H9 (cell line): ENCODE data around the gene PLEKHA4. TPM values are rescaled to one million over a fixed set of nuclear protein-coding genes. Genes with fewer than 3 reads are reported as not detected.

ENCODE experiments used
- DNase-seq: peaks from one replicate; pipeline ENCODE4 v3.0.0-alpha.2; 2017
- H2AFZ ChIP-seq: one replicate; pipeline ENCODE4 v1.6.1; 2013; ENCODE audit warnings: mild to moderate bottlenecking, low read length, control low read depth, moderate library complexity
- H2AK5ac ChIP-seq: 2 replicates; pipeline ENCODE4 v1.6.1; 2013; ENCODE audit warnings: low read length, control low read depth, mixed read lengths; ENCODE audit not compliant: insufficient read length
- H2BK120ac ChIP-seq: one replicate; pipeline ENCODE4 v1.6.1; 2013; ENCODE audit warnings: low read depth, mild to moderate bottlenecking, low read length, control low read depth, inconsistent platforms; ENCODE audit not compliant: poor library complexity, severe bottlenecking
- H2BK12ac ChIP-seq: 2 replicates; pipeline ENCODE4 v1.6.1; 2013; ENCODE audit warnings: low read length, control low read depth, mixed read lengths, low read depth; ENCODE audit not compliant: insufficient read length
- H2BK15ac ChIP-seq: 2 replicates; pipeline ENCODE4 v1.6.1; 2013; ENCODE audit warnings: low read depth, low read length, control low read depth
- H2BK20ac ChIP-seq: one replicate; pipeline ENCODE4 v1.6.1; 2013; ENCODE audit warnings: low read depth, mild to moderate bottlenecking, low read length, control low read depth, inconsistent platforms; ENCODE audit not compliant: poor library complexity, severe bottlenecking
- H2BK5ac ChIP-seq: 2 replicates; pipeline ENCODE4 v1.6.1; 2013; ENCODE audit warnings: low read length, control low read depth, mixed read lengths; ENCODE audit not compliant: insufficient read length
- H3K14ac ChIP-seq: 2 replicates; pipeline ENCODE4 v1.6.1; 2013; ENCODE audit warnings: low read length, control low read depth; ENCODE audit not compliant: insufficient read depth
- H3K18ac ChIP-seq: 2 replicates; pipeline ENCODE4 v1.6.1; 2013; ENCODE audit warnings: low read depth, mild to moderate bottlenecking, mixed read lengths, low read length, control low read depth; ENCODE audit not compliant: insufficient read length
- H3K23ac ChIP-seq: 2 replicates; pipeline ENCODE4 v1.6.1; 2013; ENCODE audit warnings: low read length, control low read depth, mixed read lengths, low read depth; ENCODE audit not compliant: insufficient read length
- H3K23me2 ChIP-seq: 2 replicates; pipeline ENCODE4 v1.6.1; 2013; ENCODE audit warnings: low read depth, mild to moderate bottlenecking, mixed read lengths, low read length, control low read depth; ENCODE audit not compliant: insufficient read length, poor library complexity, severe bottlenecking
- H3K27ac ChIP-seq: 2 replicates; pipeline ENCODE4 v1.5.1; 2013; ENCODE audit warnings: low read length, control low read depth, mixed read lengths, low read depth; ENCODE audit not compliant: insufficient read length
- H3K27me3 ChIP-seq: 2 replicates; pipeline ENCODE4 v1.6.1; 2013; ENCODE audit warnings: low read length, control low read depth, inconsistent platforms; ENCODE audit not compliant: insufficient read depth
- H3K4ac ChIP-seq: 2 replicates; pipeline ENCODE4 v1.6.1; 2013; ENCODE audit warnings: low read depth, mild to moderate bottlenecking, control low read depth, inconsistent platforms, low read length, moderate library complexity
- H3K4me1 ChIP-seq: 2 replicates; pipeline ENCODE4 v1.6.1; 2013; ENCODE audit warnings: low read length, control low read depth, inconsistent platforms; ENCODE audit not compliant: insufficient read depth
- H3K4me2 ChIP-seq: 2 replicates; pipeline ENCODE4 v1.6.1; 2013; ENCODE audit warnings: low read length, control low read depth, mixed read lengths; ENCODE audit not compliant: insufficient read length, insufficient read depth
- H3K56ac ChIP-seq: 2 replicates; pipeline ENCODE4 v1.6.1; 2013; ENCODE audit warnings: low read depth, mild to moderate bottlenecking, mixed read lengths, low read length, control low read depth; ENCODE audit not compliant: insufficient read length
- H3K79me1 ChIP-seq: 2 replicates; pipeline ENCODE4 v1.6.1; 2013; ENCODE audit warnings: low read depth, mild to moderate bottlenecking, moderate library complexity, low read length, control low read depth, inconsistent platforms; ENCODE audit not compliant: insufficient read depth, poor library complexity, severe bottlenecking
- H3K79me2 ChIP-seq: 2 replicates; pipeline ENCODE4 v1.6.1; 2013; ENCODE audit warnings: low read length, control low read depth, inconsistent platforms; ENCODE audit not compliant: insufficient read depth
- H3K9ac ChIP-seq: 2 replicates; pipeline ENCODE4 v1.6.1; 2013; ENCODE audit warnings: low read length, control low read depth, mixed read lengths; ENCODE audit not compliant: insufficient read length; ENCODE audit errors: extremely low read depth
- H3K9me3 ChIP-seq: one replicate; pipeline ENCODE4 v1.6.1; 2013; ENCODE audit warnings: low read depth, low read length, inconsistent platforms; ENCODE audit not compliant: control insufficient read depth
- H3T11ph ChIP-seq: one replicate; pipeline ENCODE4 v1.6.1; 2013; ENCODE audit warnings: mild to moderate bottlenecking, low read length, control low read depth, inconsistent platforms
- H4K20me1 ChIP-seq: one replicate; pipeline ENCODE4 v1.6.1; 2013; ENCODE audit not compliant: control insufficient read depth, insufficient read length, insufficient read depth
- H4K5ac ChIP-seq: 2 replicates; pipeline ENCODE4 v1.6.1; 2013; ENCODE audit warnings: low read depth, mild to moderate bottlenecking, mixed read lengths, low read length, control low read depth; ENCODE audit not compliant: insufficient read length
- H4K8ac ChIP-seq: replicated peaks from 2 replicates; pipeline ENCODE4 v1.6.1; 2013; ENCODE audit warnings: low read length, control low read depth, mixed read lengths, low read depth; ENCODE audit not compliant: insufficient read length
- H4K91ac ChIP-seq: 2 replicates; pipeline ENCODE4 v1.6.1; 2013; ENCODE audit warnings: low read depth, mild to moderate bottlenecking, moderate library complexity, mixed read lengths, low read length, control low read depth; ENCODE audit not compliant: insufficient read length
- H3K27ac Mint-ChIP-seq, 3 experiments: 2 replicates in 2 of 3; 3 replicates in 1 of 3; pipeline ENCODE4 v1.8.0; 2020 to 2021; ENCODE audit warnings: mixed read lengths in 3 of 3, mild to moderate bottlenecking in 1 of 3, moderate library complexity in 1 of 3
- H3K27me3 Mint-ChIP-seq: 2 replicates; pipeline ENCODE4 v1.8.0; 2021; ENCODE audit warnings: low read depth, mild to moderate bottlenecking, moderate library complexity, mixed read lengths
- H3K36me3 Mint-ChIP-seq, 3 experiments: 2 replicates in 2 of 3; 3 replicates in 1 of 3; pipeline ENCODE4 v1.8.0; 2020 to 2021; ENCODE audit warnings: low read depth in 3 of 3, mixed read lengths in 3 of 3; ENCODE audit not compliant: insufficient read depth in 1 of 3
- H3K4me1 Mint-ChIP-seq, 2 experiments: 2 replicates each; pipeline ENCODE4 v1.8.0; 2020; ENCODE audit warnings: mixed read lengths in 2 of 2
- H3K4me3 Mint-ChIP-seq, 2 experiments: 2 replicates in 1 of 2; 3 replicates in 1 of 2; pipeline ENCODE4 v1.8.0; 2020 to 2021; ENCODE audit warnings: mild to moderate bottlenecking in 2 of 2, mixed read lengths in 2 of 2, moderate library complexity in 1 of 2
- H3K9me3 Mint-ChIP-seq, 2 experiments: 2 replicates in 1 of 2; 3 replicates in 1 of 2; pipeline ENCODE4 v1.8.0; 2020; ENCODE audit warnings: mild to moderate bottlenecking in 2 of 2, mixed read lengths in 2 of 2, moderate library complexity in 1 of 2
- CTCF ChIP-seq: fragments of 200-600 bp; sonication (generic); conservative IDR thresholded peaks from 3 replicates; pipeline ENCODE4 v1.8.0; 2021; ENCODE audit warnings: antibody characterized with exemption, mild to moderate bottlenecking
- WGBS: extraction: QIAGEN DNeasy Blood & Tissue Kit; methylation state at CpG from one replicate; pipeline ENCODE4 v1.1.7; 2013; ENCODE audit warnings: missing lambda C conversion rate, low lambda C conversion rate, mixed read lengths; ENCODE audit not compliant: insufficient read length; ENCODE audit errors: extremely low coverage; 5-methylcytosine and 5-hydroxymethylcytosine counted together
- total RNA-seq: library from RNA; stranded (reverse); gene quantifications from 2 replicates; pipeline ENCODE4 v1.2.1, GENCODE V29; 2021

PLEKHA4 gene
- total RNA-seq, 1 experiment from 2014 or later = 15.3 TPM

GRCh38 chr19:48861313-48861712 is 7.1 kb downstream of the PLEKHA4 start:
- Histone ChIP-seq H4K8ac (no peak overlapping the region), H3K23ac (no peak overlapping the region), H3K79me2 (no peaks in the 10 kb centered on the region), H3K56ac (no peak overlapping the region), H2AK5ac (no peak overlapping the region), H3K18ac (no peak overlapping the region), H2BK12ac (no peak overlapping the region), H4K20me1 (no peaks in the 10 kb centered on the region), H4K5ac (no peak overlapping the region), H2BK15ac (no peak overlapping the region), H3K27me3 (no peaks in the 10 kb centered on the region), H3K4me2 (no peak overlapping the region), H2BK20ac (no peak overlapping the region), H2AFZ (no peak overlapping the region), H3K4ac (no peak overlapping the region), H4K91ac (no peak overlapping the region), H3K27ac (no peak overlapping the region), H3K9me3 (no peaks in the 10 kb centered on the region), H3T11ph (no peak overlapping the region), H3K23me2 (no peaks in the 10 kb centered on the region), H2BK5ac (no peak overlapping the region), H2BK120ac (no peak overlapping the region), H3K9ac (no peak overlapping the region), H3K4me1 (no peaks in the 10 kb centered on the region; the same call in 1 of the 2 replicates), H3K79me1 (no peaks in the 10 kb centered on the region), H3K14ac (no peak overlapping the region)
- Mint-ChIP-seq H3K9me3 (no peaks in the 10 kb centered on the region), H3K4me1 (peaks cover 3 to 10% of the 10 kb centered on the region in 2 experiments), H3K27ac (peak overlapping the region in 2 of 3 experiments; percentile 9 to 73; a peak in 1 of 7 replicates), H3K4me3 (no peak overlapping the region), H3K27me3 (no peaks in the 10 kb centered on the region), H3K36me3 (peaks cover 0 to 49% (median 9%) of the 10 kb centered on the region in 3 experiments; a peak in 6 of 7 replicates)
- TF ChIP-seq CTCF = no peak
- DNase-seq = no peak
- WGBS = no CpG with 5 or more reads among the region's 18 CpGs
